Measurements from ENCODE around the gene C19orf38. TPM values are rescaled to one million over a fixed set of nuclear protein-coding genes. Genes with fewer than 3 reads are reported as not detected.

The C19orf38 gene
- total RNA-seq, 1 experiment from 2014 or later, result not detected

- H3K4me3 Mint-ChIP-seq, result peak overlapping the region; percentile 90
- H3K36me3 Mint-ChIP-seq, result 0 out of 2 replicates have a peak, but pooled peaks cover 7% of the 10 kb centered on the region
- CTCF ChIA-PET, result interaction anchor here (0.5 to 3.7 kb wide), 18 partner anchors 8 to 155 kb away, joined by 3 to 62 read pairs (median 9); partner anchors contain the start of genes DNM2 and TMED1
- H3K27ac Mint-ChIP-seq, result peak overlapping the region; percentile 86
- no peak for DNase-seq (ENCODE audit: low spot score)
- no peak for TF ChIP-seq ZNF671 (CRISPR knock-in tag; IDR thresholded peaks at IDR 0.05)
- TF ChIP-seq, protein P1, sequence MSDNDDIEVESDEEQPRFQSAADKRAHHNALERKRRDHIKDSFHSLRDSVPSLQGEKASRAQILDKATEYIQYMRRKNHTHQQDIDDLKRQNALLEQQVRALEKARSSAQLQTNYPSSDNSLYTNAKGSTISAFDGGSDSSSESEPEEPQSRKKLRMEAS (CRISPR knock-in tag; IDR thresholded peaks at IDR 0.05), result no peak
- TF ChIP-seq MXD4 (CRISPR knock-in tag; IDR thresholded peaks at IDR 0.05; ENCODE audit: borderline replicate concordance), result no peak
- no peak for TF ChIP-seq SOX15 (CRISPR knock-in tag; IDR thresholded peaks at IDR 0.05)
- POLR2A ChIA-PET, result interaction anchor here (0.7 to 2.5 kb wide), 3 partner anchors 16 to 358 kb away, joined by 3 to 12 read pairs (median 3); no protein-coding TSS in a partner anchor
- no peak for ATAC-seq
- H3K27me3 Mint-ChIP-seq (ENCODE audit: low read depth), result no peaks in the 10 kb centered on the region; the same call in 1 of the 2 replicates
- peaks cover 23% of the 10 kb centered on the region for H3K4me1 Mint-ChIP-seq
- no peaks in the 10 kb centered on the region for H3K9me3 Mint-ChIP-seq
These were observed 24.4 kb downstream of the C19orf38 start for GRCh38 chr19:10872546-10873107.

DNA sequence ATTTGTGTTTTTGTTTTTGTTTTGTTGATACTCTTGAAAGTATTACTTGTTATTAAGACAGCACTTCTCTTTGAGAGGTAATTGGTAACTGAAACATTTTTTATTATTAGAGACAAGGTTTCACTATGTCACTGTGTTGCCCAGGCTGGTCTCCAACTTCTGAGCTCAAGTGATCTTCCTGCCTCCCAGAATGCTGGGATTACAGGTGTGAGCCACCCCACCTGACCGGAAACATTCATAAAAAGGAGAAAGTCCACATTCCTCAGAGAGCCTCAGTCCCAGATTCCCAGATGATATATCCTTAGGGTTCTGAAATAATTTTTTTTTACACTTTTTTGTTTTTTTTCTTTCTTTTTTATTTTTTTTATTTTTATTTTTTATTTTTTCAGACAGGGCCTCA lies 25.8 kb downstream of the C19orf38 start:
- H3K36me3 Mint-ChIP-seq, result 0 out of 2 replicates have a peak, but pooled peaks cover 7% of the 10 kb centered on the region
- ChIA-PET POLR2A (no interaction called here), CTCF (interaction anchor here (0.7 to 1.6 kb wide), 6 partner anchors 13 to 68 kb away, joined by 3 to 5 read pairs (median 4); no protein-coding TSS in a partner anchor)
- ATAC-seq (no peak), DNase-seq (ENCODE audit: low spot score) (no peak)
- TF ChIP-seq ZSCAN18 (CRISPR knock-in tag; IDR thresholded peaks at IDR 0.05) (no peak), MYBL2 (CRISPR knock-in tag; IDR thresholded peaks at IDR 0.05) (no peak), NR3C1 (CRISPR knock-in tag; conservative IDR thresholded peaks at IDR 0.05; ENCODE audit: low read depth) (no peak), ELF4 (CRISPR knock-in tag; IDR thresholded peaks at IDR 0.05; ENCODE audit: low read depth) (no peak), EMX1 (CRISPR knock-in tag; IDR thresholded peaks at IDR 0.05) (no peak), JUN (CRISPR knock-in tag; IDR thresholded peaks at IDR 0.05) (no peak), USF2 (CRISPR knock-in tag; IDR thresholded peaks at IDR 0.05) (no peak), OVOL2 (CRISPR knock-in tag; IDR thresholded peaks at IDR 0.05; ENCODE audit: borderline replicate concordance) (no peak), GRHL2 (CRISPR knock-in tag; IDR thresholded peaks at IDR 0.05; ENCODE audit: insufficient replicate concordance, severe bottlenecking) (no peak), PRDM15 (CRISPR knock-in tag; IDR thresholded peaks at IDR 0.05) (no peak), NFYB (CRISPR knock-in tag; conservative IDR thresholded peaks at IDR 0.05; ENCODE audit: low read depth) (no peak), IRF1 (CRISPR knock-in tag; IDR thresholded peaks at IDR 0.05) (no peak), ZNF232 (CRISPR knock-in tag; IDR thresholded peaks at IDR 0.05) (no peak), NFATC4 (CRISPR knock-in tag; IDR thresholded peaks at IDR 0.05) (no peak), GTF2I (CRISPR knock-in tag; conservative IDR thresholded peaks at IDR 0.05) (no peak), FOXK1 (CRISPR knock-in tag; IDR thresholded peaks at IDR 0.05) (no peak), CREM (CRISPR knock-in tag; IDR thresholded peaks at IDR 0.05) (no peak)
- TF ChIP-seq, protein P2, sequence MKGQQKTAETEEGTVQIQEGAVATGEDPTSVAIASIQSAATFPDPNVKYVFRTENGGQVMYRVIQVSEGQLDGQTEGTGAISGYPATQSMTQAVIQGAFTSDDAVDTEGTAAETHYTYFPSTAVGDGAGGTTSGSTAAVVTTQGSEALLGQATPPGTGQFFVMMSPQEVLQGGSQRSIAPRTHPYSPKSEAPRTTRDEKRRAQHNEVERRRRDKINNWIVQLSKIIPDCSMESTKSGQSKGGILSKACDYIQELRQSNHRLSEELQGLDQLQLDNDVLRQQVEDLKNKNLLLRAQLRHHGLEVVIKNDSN (CRISPR knock-in tag; IDR thresholded peaks at IDR 0.05), result no peak
- TF ChIP-seq, protein P3, sequence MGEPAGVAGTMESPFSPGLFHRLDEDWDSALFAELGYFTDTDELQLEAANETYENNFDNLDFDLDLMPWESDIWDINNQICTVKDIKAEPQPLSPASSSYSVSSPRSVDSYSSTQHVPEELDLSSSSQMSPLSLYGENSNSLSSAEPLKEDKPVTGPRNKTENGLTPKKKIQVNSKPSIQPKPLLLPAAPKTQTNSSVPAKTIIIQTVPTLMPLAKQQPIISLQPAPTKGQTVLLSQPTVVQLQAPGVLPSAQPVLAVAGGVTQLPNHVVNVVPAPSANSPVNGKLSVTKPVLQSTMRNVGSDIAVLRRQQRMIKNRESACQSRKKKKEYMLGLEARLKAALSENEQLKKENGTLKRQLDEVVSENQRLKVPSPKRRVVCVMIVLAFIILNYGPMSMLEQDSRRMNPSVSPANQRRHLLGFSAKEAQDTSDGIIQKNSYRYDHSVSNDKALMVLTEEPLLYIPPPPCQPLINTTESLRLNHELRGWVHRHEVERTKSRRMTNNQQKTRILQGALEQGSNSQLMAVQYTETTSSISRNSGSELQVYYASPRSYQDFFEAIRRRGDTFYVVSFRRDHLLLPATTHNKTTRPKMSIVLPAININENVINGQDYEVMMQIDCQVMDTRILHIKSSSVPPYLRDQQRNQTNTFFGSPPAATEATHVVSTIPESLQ (CRISPR knock-in tag; IDR thresholded peaks at IDR 0.05), result no peak
- TF ChIP-seq, protein P4, sequence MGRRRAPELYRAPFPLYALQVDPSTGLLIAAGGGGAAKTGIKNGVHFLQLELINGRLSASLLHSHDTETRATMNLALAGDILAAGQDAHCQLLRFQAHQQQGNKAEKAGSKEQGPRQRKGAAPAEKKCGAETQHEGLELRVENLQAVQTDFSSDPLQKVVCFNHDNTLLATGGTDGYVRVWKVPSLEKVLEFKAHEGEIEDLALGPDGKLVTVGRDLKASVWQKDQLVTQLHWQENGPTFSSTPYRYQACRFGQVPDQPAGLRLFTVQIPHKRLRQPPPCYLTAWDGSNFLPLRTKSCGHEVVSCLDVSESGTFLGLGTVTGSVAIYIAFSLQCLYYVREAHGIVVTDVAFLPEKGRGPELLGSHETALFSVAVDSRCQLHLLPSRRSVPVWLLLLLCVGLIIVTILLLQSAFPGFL (CRISPR knock-in tag; IDR thresholded peaks at IDR 0.05; ENCODE audit: borderline replicate concordance), result no peak
- peak overlapping the region; percentile 34 for H3K4me3 Mint-ChIP-seq
- peak overlapping the region; percentile 74; the same call in 1 of the 2 replicates for H3K27ac Mint-ChIP-seq
- H3K4me1 Mint-ChIP-seq, result peaks cover 30% of the 10 kb centered on the region
- no peaks in the 10 kb centered on the region for H3K9me3 Mint-ChIP-seq
- H3K27me3 Mint-ChIP-seq (ENCODE audit: low read depth), result no peaks in the 10 kb centered on the region; the same call in 1 of the 2 replicates

All from WTC11 (cell line).